Stimulated activated CD8-positive, alpha-beta memory T cell treated with anti-CD3 and anti-CD28 coated beads, Interleukin-7, amount 100 ng/mL, for 24 hours (primary cell): ENCODE measurements around the gene SYT17.

ENCODE experiments used
- DNase-seq: peaks from one replicate; pipeline ENCODE4 v3.0.0-alpha.2; 2020; ENCODE audit warnings: low read depth

Gene SYT17

GRCh38 chr16:19299565-19299964, 131.5 kb downstream of the SYT17 start:
- no peak for DNase-seq

GRCh38 chr16:19301931-19302330, 133.9 kb downstream of the SYT17 start:
- DNase-seq: no peak

GRCh38 chr16:19304750-19305149, 136.7 kb downstream of the SYT17 start:
- no peak for DNase-seq

- no peak for DNase-seq
These were observed 137.4 kb downstream of the SYT17 start for GRCh38 chr16:19305443-19305842.

- DNase-seq: no peak
These were observed 139.7 kb downstream of the SYT17 start for GRCh38 chr16:19307587-19308241.

GRCh38 chr16:19308392-19308791, 140.4 kb downstream of the SYT17 start:
- no peak for DNase-seq

- no peak for DNase-seq
These were observed 141.1 kb downstream of the SYT17 start for GRCh38 chr16:19309178-19309577.

- DNase-seq: no peak
These were observed 146.8 kb downstream of the SYT17 start for GRCh38 chr16:19314718-19315425.

- no peak for DNase-seq
These were observed 147.9 kb downstream of the SYT17 start for GRCh38 chr16:19315889-19316433.

- DNase-seq: no peak
These were observed 148.8 kb downstream of the SYT17 start for GRCh38 chr16:19316846-19317245.
